H9 (cell line): ENCODE measurements around the gene SPRR2D. TPM values are rescaled to one million over a fixed set of nuclear protein-coding genes. Genes with fewer than 3 reads are reported as not detected.
"Not testable (repeated sequence)": the region's sequence is repeated elsewhere in the genome, so short reads cannot be mapped to it uniquely, and the experiment has no call there.

Experiments
- DNase-seq: peaks from one replicate; pipeline ENCODE4 v3.0.0-alpha.2; 2017
- H2AFZ ChIP-seq: one replicate; pipeline ENCODE4 v1.6.1; 2013; ENCODE audit warnings: mild to moderate bottlenecking, low read length, control low read depth, moderate library complexity
- H2AK5ac ChIP-seq: 2 replicates; pipeline ENCODE4 v1.6.1; 2013; ENCODE audit warnings: low read length, control low read depth, mixed read lengths; ENCODE audit not compliant: insufficient read length
- H2BK120ac ChIP-seq: one replicate; pipeline ENCODE4 v1.6.1; 2013; ENCODE audit warnings: low read depth, mild to moderate bottlenecking, low read length, control low read depth, inconsistent platforms; ENCODE audit not compliant: poor library complexity, severe bottlenecking
- H2BK12ac ChIP-seq: 2 replicates; pipeline ENCODE4 v1.6.1; 2013; ENCODE audit warnings: low read length, control low read depth, mixed read lengths, low read depth; ENCODE audit not compliant: insufficient read length
- H2BK15ac ChIP-seq: 2 replicates; pipeline ENCODE4 v1.6.1; 2013; ENCODE audit warnings: low read depth, low read length, control low read depth
- H2BK20ac ChIP-seq: one replicate; pipeline ENCODE4 v1.6.1; 2013; ENCODE audit warnings: low read depth, mild to moderate bottlenecking, low read length, control low read depth, inconsistent platforms; ENCODE audit not compliant: poor library complexity, severe bottlenecking
- H2BK5ac ChIP-seq: 2 replicates; pipeline ENCODE4 v1.6.1; 2013; ENCODE audit warnings: low read length, control low read depth, mixed read lengths; ENCODE audit not compliant: insufficient read length
- H3K14ac ChIP-seq: 2 replicates; pipeline ENCODE4 v1.6.1; 2013; ENCODE audit warnings: low read length, control low read depth; ENCODE audit not compliant: insufficient read depth
- H3K18ac ChIP-seq: 2 replicates; pipeline ENCODE4 v1.6.1; 2013; ENCODE audit warnings: low read depth, mild to moderate bottlenecking, mixed read lengths, low read length, control low read depth; ENCODE audit not compliant: insufficient read length
- H3K23ac ChIP-seq: 2 replicates; pipeline ENCODE4 v1.6.1; 2013; ENCODE audit warnings: low read length, control low read depth, mixed read lengths, low read depth; ENCODE audit not compliant: insufficient read length
- H3K23me2 ChIP-seq: 2 replicates; pipeline ENCODE4 v1.6.1; 2013; ENCODE audit warnings: low read depth, mild to moderate bottlenecking, mixed read lengths, low read length, control low read depth; ENCODE audit not compliant: insufficient read length, poor library complexity, severe bottlenecking
- H3K27ac ChIP-seq: 2 replicates; pipeline ENCODE4 v1.5.1; 2013; ENCODE audit warnings: low read length, control low read depth, mixed read lengths, low read depth; ENCODE audit not compliant: insufficient read length
- H3K27me3 ChIP-seq: 2 replicates; pipeline ENCODE4 v1.6.1; 2013; ENCODE audit warnings: low read length, control low read depth, inconsistent platforms; ENCODE audit not compliant: insufficient read depth
- H3K4ac ChIP-seq: 2 replicates; pipeline ENCODE4 v1.6.1; 2013; ENCODE audit warnings: low read depth, mild to moderate bottlenecking, control low read depth, inconsistent platforms, low read length, moderate library complexity
- H3K4me1 ChIP-seq: 2 replicates; pipeline ENCODE4 v1.6.1; 2013; ENCODE audit warnings: low read length, control low read depth, inconsistent platforms; ENCODE audit not compliant: insufficient read depth
- H3K4me2 ChIP-seq: 2 replicates; pipeline ENCODE4 v1.6.1; 2013; ENCODE audit warnings: low read length, control low read depth, mixed read lengths; ENCODE audit not compliant: insufficient read length, insufficient read depth
- H3K56ac ChIP-seq: 2 replicates; pipeline ENCODE4 v1.6.1; 2013; ENCODE audit warnings: low read depth, mild to moderate bottlenecking, mixed read lengths, low read length, control low read depth; ENCODE audit not compliant: insufficient read length
- H3K79me1 ChIP-seq: 2 replicates; pipeline ENCODE4 v1.6.1; 2013; ENCODE audit warnings: low read depth, mild to moderate bottlenecking, moderate library complexity, low read length, control low read depth, inconsistent platforms; ENCODE audit not compliant: insufficient read depth, poor library complexity, severe bottlenecking
- H3K79me2 ChIP-seq: 2 replicates; pipeline ENCODE4 v1.6.1; 2013; ENCODE audit warnings: low read length, control low read depth, inconsistent platforms; ENCODE audit not compliant: insufficient read depth
- H3K9ac ChIP-seq: 2 replicates; pipeline ENCODE4 v1.6.1; 2013; ENCODE audit warnings: low read length, control low read depth, mixed read lengths; ENCODE audit not compliant: insufficient read length; ENCODE audit errors: extremely low read depth
- H3K9me3 ChIP-seq: one replicate; pipeline ENCODE4 v1.6.1; 2013; ENCODE audit warnings: low read depth, low read length, inconsistent platforms; ENCODE audit not compliant: control insufficient read depth
- H3T11ph ChIP-seq: one replicate; pipeline ENCODE4 v1.6.1; 2013; ENCODE audit warnings: mild to moderate bottlenecking, low read length, control low read depth, inconsistent platforms
- H4K20me1 ChIP-seq: one replicate; pipeline ENCODE4 v1.6.1; 2013; ENCODE audit not compliant: control insufficient read depth, insufficient read length, insufficient read depth
- H4K5ac ChIP-seq: 2 replicates; pipeline ENCODE4 v1.6.1; 2013; ENCODE audit warnings: low read depth, mild to moderate bottlenecking, mixed read lengths, low read length, control low read depth; ENCODE audit not compliant: insufficient read length
- H4K8ac ChIP-seq: replicated peaks from 2 replicates; pipeline ENCODE4 v1.6.1; 2013; ENCODE audit warnings: low read length, control low read depth, mixed read lengths, low read depth; ENCODE audit not compliant: insufficient read length
- H4K91ac ChIP-seq: 2 replicates; pipeline ENCODE4 v1.6.1; 2013; ENCODE audit warnings: low read depth, mild to moderate bottlenecking, moderate library complexity, mixed read lengths, low read length, control low read depth; ENCODE audit not compliant: insufficient read length
- H3K27ac Mint-ChIP-seq, 3 experiments: 2 replicates in 2 of 3; 3 replicates in 1 of 3; pipeline ENCODE4 v1.8.0; 2020 to 2021; ENCODE audit warnings: mixed read lengths in 3 of 3, mild to moderate bottlenecking in 1 of 3, moderate library complexity in 1 of 3
- H3K27me3 Mint-ChIP-seq: 2 replicates; pipeline ENCODE4 v1.8.0; 2021; ENCODE audit warnings: low read depth, mild to moderate bottlenecking, moderate library complexity, mixed read lengths
- H3K36me3 Mint-ChIP-seq, 3 experiments: 2 replicates in 2 of 3; 3 replicates in 1 of 3; pipeline ENCODE4 v1.8.0; 2020 to 2021; ENCODE audit warnings: low read depth in 3 of 3, mixed read lengths in 3 of 3; ENCODE audit not compliant: insufficient read depth in 1 of 3
- H3K4me1 Mint-ChIP-seq, 2 experiments: 2 replicates each; pipeline ENCODE4 v1.8.0; 2020; ENCODE audit warnings: mixed read lengths in 2 of 2
- H3K4me3 Mint-ChIP-seq, 2 experiments: 2 replicates in 1 of 2; 3 replicates in 1 of 2; pipeline ENCODE4 v1.8.0; 2020 to 2021; ENCODE audit warnings: mild to moderate bottlenecking in 2 of 2, mixed read lengths in 2 of 2, moderate library complexity in 1 of 2
- H3K9me3 Mint-ChIP-seq, 2 experiments: 2 replicates in 1 of 2; 3 replicates in 1 of 2; pipeline ENCODE4 v1.8.0; 2020; ENCODE audit warnings: mild to moderate bottlenecking in 2 of 2, mixed read lengths in 2 of 2, moderate library complexity in 1 of 2
- WGBS: extraction: QIAGEN DNeasy Blood & Tissue Kit; methylation state at CpG from one replicate; pipeline ENCODE4 v1.1.7; 2013; ENCODE audit warnings: missing lambda C conversion rate, low lambda C conversion rate, mixed read lengths; ENCODE audit not compliant: insufficient read length; ENCODE audit errors: extremely low coverage; 5-methylcytosine and 5-hydroxymethylcytosine counted together
- total RNA-seq: library from RNA; stranded (reverse); gene quantifications from 2 replicates; pipeline ENCODE4 v1.2.1, GENCODE V29; 2021

SPRR2D gene
- total RNA-seq, 1 experiment from 2014 or later: not detected

DNA sequence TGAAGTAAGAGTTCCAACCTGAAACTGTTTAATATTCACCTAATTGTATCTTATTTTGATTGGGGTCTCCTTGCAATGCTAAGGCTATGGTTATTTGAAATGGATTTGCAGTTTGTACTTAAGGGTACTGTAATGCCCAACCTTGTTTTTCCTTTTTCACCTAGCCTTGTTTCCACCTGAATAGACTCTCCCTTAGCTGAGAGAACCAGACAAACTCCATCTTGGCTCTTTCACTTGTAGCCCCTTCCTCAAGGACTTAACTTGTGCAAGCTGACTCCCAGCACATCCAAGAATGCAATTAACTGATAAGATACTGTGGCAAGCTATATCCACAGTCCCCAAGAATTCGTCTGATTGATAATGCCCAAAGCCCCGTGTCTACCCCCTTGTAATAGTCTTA, 19.1 kb downstream of the SPRR2D start:
- not testable (repeated sequence) for H3K18ac ChIP-seq, H2BK12ac ChIP-seq, H4K91ac ChIP-seq, H2AFZ ChIP-seq, H4K5ac ChIP-seq, H3K4me3 Mint-ChIP-seq, H2BK20ac ChIP-seq, H3K27me3 ChIP-seq, H3K9me3 Mint-ChIP-seq, H2BK120ac ChIP-seq, H3K56ac ChIP-seq, H3T11ph ChIP-seq, H3K9me3 ChIP-seq, H4K8ac ChIP-seq, H3K4ac ChIP-seq, H3K23ac ChIP-seq, H4K20me1 ChIP-seq, H3K27ac ChIP-seq, H3K9ac ChIP-seq, H3K4me2 ChIP-seq, H3K23me2 ChIP-seq, H2AK5ac ChIP-seq, H3K79me2 ChIP-seq, H3K27me3 Mint-ChIP-seq, H2BK15ac ChIP-seq, H2BK5ac ChIP-seq, DNase-seq, H3K4me1 ChIP-seq, H3K36me3 Mint-ChIP-seq, H3K79me1 ChIP-seq, H3K14ac ChIP-seq
- Mint-ChIP-seq H3K27ac (peak overlapping the region in 1 of 3 experiments; percentile 80; a peak in 1 of 7 replicates), H3K4me1 (peaks cover 11 to 20% of the 10 kb centered on the region in 2 experiments)
- no CpG with 5 or more reads among the region's 2 CpGs for WGBS

DNA sequence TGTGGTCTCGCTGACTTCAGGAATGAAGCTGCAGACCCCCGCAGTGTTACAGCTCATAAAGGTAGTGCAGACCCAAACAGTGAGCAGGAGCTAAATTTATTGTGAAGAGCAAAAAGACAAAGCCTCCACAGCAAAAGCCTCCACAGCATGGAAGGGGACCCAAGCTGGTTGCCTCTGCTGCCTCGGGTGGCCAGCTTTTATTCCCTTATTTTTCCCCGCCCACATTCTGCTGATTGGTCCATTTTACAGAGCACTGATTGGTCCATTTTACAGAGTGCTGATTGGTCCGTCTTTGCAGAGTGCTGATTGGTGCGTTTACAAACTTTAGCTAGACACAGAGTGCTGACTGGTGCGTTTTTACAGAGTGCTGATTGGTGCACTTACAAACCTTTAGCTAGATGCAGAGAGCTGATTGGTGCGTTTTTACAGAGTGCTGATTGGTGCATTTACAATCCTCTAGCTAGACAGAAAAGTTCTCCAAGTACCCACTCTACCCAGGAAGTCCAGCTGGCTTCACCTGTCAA, 29.6 kb downstream of the SPRR2D start:
- not testable (repeated sequence) for H3K4ac ChIP-seq, H2BK12ac ChIP-seq, H3K56ac ChIP-seq, H3K36me3 Mint-ChIP-seq, H3K79me1 ChIP-seq, H2BK20ac ChIP-seq, H3K14ac ChIP-seq, H2BK5ac ChIP-seq, H3T11ph ChIP-seq, H4K20me1 ChIP-seq, H3K23me2 ChIP-seq, H3K9me3 ChIP-seq, H2BK15ac ChIP-seq, H4K5ac ChIP-seq, H3K4me2 ChIP-seq, H3K23ac ChIP-seq, DNase-seq, H2AK5ac ChIP-seq, H3K4me3 Mint-ChIP-seq, H3K27me3 Mint-ChIP-seq, H2AFZ ChIP-seq, H3K9ac ChIP-seq, H4K91ac ChIP-seq, H3K27ac ChIP-seq, H3K18ac ChIP-seq, H3K4me1 ChIP-seq, H2BK120ac ChIP-seq, H3K27ac Mint-ChIP-seq, H3K4me1 Mint-ChIP-seq, H4K8ac ChIP-seq, H3K79me2 ChIP-seq, H3K27me3 ChIP-seq
- peaks cover 9 to 15% of the 10 kb centered on the region in 2 experiments; a peak in 4 of 5 replicates for H3K9me3 Mint-ChIP-seq
- no CpG with 5 or more reads among the region's 8 CpGs for WGBS
